ENCODE data around the gene ARL15. TPM values are rescaled to one million over a fixed set of nuclear protein-coding genes. Genes with fewer than 3 reads are reported as not detected.

Gene ARL15
- total RNA-seq, 1 donor from 2014 or later = 16.9 TPM

GRCh38 chr5:53922508-53923498 lies 387.6 kb downstream of the ARL15 start:
- TF ChIP-seq CTCF (conservative IDR thresholded peaks at IDR 0.05) = no peak
- H3K4me1 Mint-ChIP-seq (ENCODE audit: unreplicated experiment) = peaks cover 8% of the 10 kb centered on the region
- no peak overlapping the region for H3K27ac Mint-ChIP-seq
- no peak for DNase-seq (ENCODE audit: extremely low spot score, unreplicated experiment)
- no peaks in the 10 kb centered on the region for H3K9me3 Mint-ChIP-seq
- H3K36me3 Mint-ChIP-seq = no peaks in the 10 kb centered on the region
- no peak overlapping the region for H3K4me3 Mint-ChIP-seq
- no peaks in the 10 kb centered on the region for H3K27me3 Mint-ChIP-seq

GRCh38 chr5:53917826-53918225 lies 392.5 kb downstream of the ARL15 start:
- no peaks in the 10 kb centered on the region for H3K27me3 Mint-ChIP-seq
- H3K36me3 Mint-ChIP-seq = no peaks in the 10 kb centered on the region
- H3K9me3 Mint-ChIP-seq = no peaks in the 10 kb centered on the region
- H3K4me1 Mint-ChIP-seq (ENCODE audit: unreplicated experiment) = peaks cover 13% of the 10 kb centered on the region
- no peak for DNase-seq (ENCODE audit: extremely low spot score, unreplicated experiment)
- no peak overlapping the region for H3K27ac Mint-ChIP-seq
- no peak for TF ChIP-seq CTCF (conservative IDR thresholded peaks at IDR 0.05)
- H3K4me3 Mint-ChIP-seq = no peak overlapping the region

GRCh38 chr5:53917095-53917494 lies 393.3 kb downstream of the ARL15 start:
- Mint-ChIP-seq H3K27ac (no peak overlapping the region), H3K9me3 (no peaks in the 10 kb centered on the region), H3K27me3 (no peaks in the 10 kb centered on the region), H3K4me3 (no peak overlapping the region), H3K4me1 (ENCODE audit: unreplicated experiment) (peaks cover 8% of the 10 kb centered on the region), H3K36me3 (no peaks in the 10 kb centered on the region)
- DNase-seq (ENCODE audit: extremely low spot score, unreplicated experiment) = no peak
- TF ChIP-seq CTCF (conservative IDR thresholded peaks at IDR 0.05) = peak; percentile 48

- Mint-ChIP-seq H3K36me3 (no peaks in the 10 kb centered on the region), H3K27ac (no peak overlapping the region), H3K4me3 (no peak overlapping the region), H3K9me3 (no peaks in the 10 kb centered on the region), H3K27me3 (no peaks in the 10 kb centered on the region), H3K4me1 (ENCODE audit: unreplicated experiment) (peaks cover 8% of the 10 kb centered on the region)
- TF ChIP-seq CTCF (conservative IDR thresholded peaks at IDR 0.05) = no peak
- DNase-seq (ENCODE audit: extremely low spot score, unreplicated experiment) = no peak
These were observed 395.3 kb downstream of the ARL15 start for GRCh38 chr5:53915120-53915519.

DNA sequence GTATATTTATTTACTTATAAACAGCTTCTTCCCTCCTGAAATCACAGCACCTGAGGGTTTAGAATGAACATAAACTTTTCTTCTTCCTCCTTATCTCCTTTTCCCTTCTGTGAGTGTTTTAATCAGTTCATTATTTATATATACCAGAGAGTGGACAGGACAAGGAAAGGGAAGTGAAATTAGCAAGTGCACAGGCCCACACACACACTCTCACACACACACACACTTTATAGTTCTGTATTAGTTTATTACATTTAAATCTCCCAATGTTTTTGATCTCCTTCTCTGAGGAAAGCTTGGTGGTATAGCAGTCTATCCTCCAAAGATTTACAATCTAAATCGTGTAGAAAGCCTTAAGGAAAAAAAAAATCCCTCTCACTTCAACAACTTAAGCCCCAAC lies 396.4 kb downstream of the ARL15 start:
- Mint-ChIP-seq H3K27ac (no peak overlapping the region), H3K4me1 (ENCODE audit: unreplicated experiment) (peaks cover 8% of the 10 kb centered on the region), H3K27me3 (no peaks in the 10 kb centered on the region), H3K4me3 (no peak overlapping the region), H3K9me3 (no peaks in the 10 kb centered on the region), H3K36me3 (no peaks in the 10 kb centered on the region)
- no peak for DNase-seq (ENCODE audit: extremely low spot score, unreplicated experiment)
- TF ChIP-seq CTCF (conservative IDR thresholded peaks at IDR 0.05) = no peak
